CD4-positive, CD25-positive, alpha-beta regulatory T cell (primary cell): ENCODE results near the gene CLEC2A. TPM values are rescaled to one million over a fixed set of nuclear protein-coding genes. Genes with fewer than 3 reads are reported as not detected.
A peak's percentile ranks its signal among the peaks of the same experiment; 100 is the strongest.

Source experiments
- ATAC-seq, 2 donors: fragments of 150-1000 bp; cut with Tn5 transposase; one replicate each; pipeline ENCODE4 v1.10.0; 2021; ENCODE audit warnings: low read depth in 2 of 2, moderate number of reproducible peaks in 2 of 2, moderate library complexity in 1 of 2
- DNase-seq, 3 donors: peaks; one replicate each; pipeline versions ENCODE4 v3.0.0 to v3.0.0-alpha.2; 2012 to 2022; ENCODE audit warnings: mixed read lengths in 1 of 3
- H3K27ac ChIP-seq: one replicate; pipeline ENCODE4 v1.7.0; 2013; ENCODE audit warnings: mild to moderate bottlenecking, low read length; ENCODE audit not compliant: insufficient read depth, poor library complexity, severe bottlenecking
- H3K27me3 ChIP-seq: one replicate; pipeline ENCODE4 v1.7.0; 2013; ENCODE audit warnings: low read length; ENCODE audit not compliant: control insufficient read depth, insufficient read depth
- H3K36me3 ChIP-seq: one replicate; pipeline ENCODE4 v1.7.0; 2013; ENCODE audit warnings: mild to moderate bottlenecking, low read length, moderate library complexity; ENCODE audit not compliant: control insufficient read depth, insufficient read depth
- H3K4me1 ChIP-seq: 2 replicates; pipeline ENCODE4 v1.7.0; 2013; ENCODE audit warnings: mild to moderate bottlenecking, low read length; ENCODE audit not compliant: insufficient read depth, control insufficient read depth, poor library complexity, severe bottlenecking
- H3K4me3 ChIP-seq: one replicate; pipeline ENCODE4 v1.7.0; 2013; ENCODE audit warnings: low read depth, mild to moderate bottlenecking, low read length, moderate library complexity
- H3K9me3 ChIP-seq, 2 experiments: 1 replicate in 1 of 2; 2 replicates in 1 of 2; pipeline ENCODE4 v1.7.0; 2013; ENCODE audit warnings: low read length in 2 of 2, mild to moderate bottlenecking in 1 of 2, moderate library complexity in 1 of 2; ENCODE audit not compliant: control insufficient read depth in 2 of 2
- H3K27ac Mint-ChIP-seq, 3 donors: one replicate each; pipeline ENCODE4 v1.8.0; 2020 to 2022; ENCODE audit warnings: mild to moderate bottlenecking in 3 of 3, mixed read lengths in 3 of 3, moderate library complexity in 2 of 3
- H3K27me3 Mint-ChIP-seq: one replicate; pipeline ENCODE4 v1.8.0; 2022; ENCODE audit warnings: mild to moderate bottlenecking, mixed read lengths
- H3K36me3 Mint-ChIP-seq: one replicate; pipeline ENCODE4 v1.8.0; 2020; ENCODE audit warnings: mixed read lengths
- H3K4me1 Mint-ChIP-seq, 4 donors: one replicate each; pipeline ENCODE4 v1.8.0; 2020 to 2022; ENCODE audit warnings: mixed read lengths in 4 of 4, mild to moderate bottlenecking in 1 of 4
- H3K4me3 Mint-ChIP-seq, 4 donors: one replicate each; pipeline ENCODE4 v1.8.0; 2020 to 2022; ENCODE audit warnings: mild to moderate bottlenecking in 4 of 4, mixed read lengths in 4 of 4, moderate library complexity in 3 of 4
- H3K9me3 Mint-ChIP-seq, 7 donors: one replicate each; pipeline ENCODE4 v1.8.0; 2020 to 2022; ENCODE audit warnings: mixed read lengths in 7 of 7, mild to moderate bottlenecking in 3 of 7, moderate library complexity in 2 of 7
- polyA plus RNA-seq, 4 donors: library from polyadenylated mRNA; unstranded; fragments of 300-500 nt; fragmentation: Illumina TruSeq; gene quantifications; one replicate each; pipeline ENCODE4 v1.2.3, GENCODE V29; 2021
- total RNA-seq: library from RNA; stranded (reverse); gene quantifications from one replicate; pipeline ENCODE4 v1.2.3, GENCODE V29; 2022

CLEC2A gene
- total and polyA plus RNA-seq, 5 donors from 2014 or later: not detected

DNA sequence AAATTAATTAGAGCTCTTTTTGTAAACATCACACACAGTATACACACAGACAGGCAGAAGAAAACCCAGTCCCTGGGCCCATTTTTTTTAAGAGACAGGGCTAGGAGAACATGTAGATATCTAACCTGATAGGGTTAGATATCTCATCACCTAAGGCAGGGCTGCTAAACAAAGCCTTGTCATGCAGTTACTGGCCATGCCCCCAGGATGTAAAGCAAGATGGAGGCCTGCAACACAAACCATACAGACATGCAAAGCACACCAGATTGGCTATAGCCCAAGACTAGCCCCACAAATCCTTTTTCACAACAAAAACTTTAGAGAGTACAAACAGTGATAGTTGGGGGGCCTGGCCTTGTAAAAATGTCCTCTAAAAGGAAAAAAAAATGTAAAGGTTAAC is 20.5 kb downstream of the CLEC2A start:
- Mint-ChIP-seq H3K9me3 (peaks cover 5 to 32% (median 13%) of the 10 kb centered on the region in 7 donors), H3K27me3 (peaks cover 28% of the 10 kb centered on the region), H3K4me3 (no peak overlapping the region), H3K27ac (no peak overlapping the region), H3K36me3 (peaks cover 3% of the 10 kb centered on the region), H3K4me1 (peaks cover 6 to 15% (median 11%) of the 10 kb centered on the region in 4 donors)
- Histone ChIP-seq H3K4me1 (peaks cover 8% of the 10 kb centered on the region), H3K4me3 (no peak overlapping the region), H3K9me3 (peaks cover 21 to 28% of the 10 kb centered on the region in 2 experiments), H3K27ac (no peak overlapping the region), H3K36me3 (no peaks in the 10 kb centered on the region), H3K27me3 (peaks cover 3% of the 10 kb centered on the region)
- DNase-seq (no peak), ATAC-seq (no peak)

DNA sequence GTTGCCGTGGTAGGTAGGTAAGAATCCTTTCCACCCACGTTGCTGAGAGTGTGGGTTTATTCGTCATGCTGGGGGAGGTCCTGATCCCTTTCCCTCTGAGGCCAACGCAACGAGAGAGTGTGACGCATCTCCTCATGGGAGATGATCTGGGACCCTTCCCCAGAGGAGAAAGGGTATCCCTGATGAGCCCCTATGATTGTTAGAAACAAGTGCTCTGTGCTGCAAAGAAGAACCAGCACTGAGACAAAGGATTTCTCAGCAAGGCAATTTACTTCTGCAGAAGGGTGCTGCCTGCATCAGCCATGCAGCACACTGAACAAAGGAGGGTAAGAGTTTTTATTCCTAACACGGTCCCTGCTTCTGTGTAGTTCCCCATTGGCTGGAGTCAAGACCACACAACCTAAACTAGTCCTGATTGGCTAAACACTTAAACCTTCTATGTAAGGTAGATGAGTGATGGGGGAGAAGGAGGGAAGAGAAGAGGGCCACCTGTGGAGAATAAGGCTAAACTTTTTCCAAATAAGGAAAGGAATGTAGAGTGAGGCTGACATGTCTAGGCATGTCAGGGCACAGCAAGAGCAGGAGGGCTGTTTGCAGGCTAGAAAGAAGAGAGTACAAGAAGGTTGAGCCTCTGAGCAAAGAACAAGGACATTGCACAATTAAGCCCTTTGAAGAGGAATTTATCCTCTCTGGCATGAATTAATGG is 21.3 kb downstream of the CLEC2A start:
- Mint-ChIP-seq H3K9me3 (peaks cover 5 to 32% (median 13%) of the 10 kb centered on the region in 7 donors), H3K4me1 (peaks cover 12 to 23% (median 16%) of the 10 kb centered on the region in 4 donors), H3K27me3 (peaks cover 28% of the 10 kb centered on the region), H3K36me3 (peaks cover 3% of the 10 kb centered on the region), H3K4me3 (no peak overlapping the region), H3K27ac (peak overlapping the region in 1 of 3 donors; percentile 29)
- Histone ChIP-seq H3K4me3 (no peak overlapping the region), H3K9me3 (peaks cover 21 to 28% of the 10 kb centered on the region in 2 experiments), H3K27me3 (peaks cover 3% of the 10 kb centered on the region), H3K36me3 (no peaks in the 10 kb centered on the region), H3K4me1 (peaks cover 16% of the 10 kb centered on the region), H3K27ac (no peak overlapping the region)
- DNase-seq: no peak
- ATAC-seq: no peak

DNA sequence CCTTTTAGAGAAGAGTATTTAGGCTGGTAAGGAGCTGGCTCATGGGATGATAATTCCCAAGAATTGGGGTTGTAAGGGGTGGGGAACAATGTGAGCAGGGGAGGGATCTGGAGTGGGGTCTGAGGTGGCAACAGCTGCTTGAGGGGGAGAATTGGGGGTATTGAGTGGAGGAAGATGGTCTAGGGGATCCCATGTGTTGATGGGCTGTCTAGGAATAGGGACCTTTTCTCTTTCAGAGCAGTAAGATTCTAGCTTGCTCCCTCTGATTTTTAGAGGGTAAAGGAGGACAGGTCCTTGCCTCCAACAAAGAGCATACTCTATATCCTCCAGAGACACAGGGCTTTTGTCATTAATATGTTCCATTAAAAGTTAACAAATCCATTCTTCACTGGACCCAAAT is 22.4 kb downstream of the CLEC2A start:
- Mint-ChIP-seq H3K4me1 (peaks cover 14 to 23% (median 17%) of the 10 kb centered on the region in 4 donors), H3K4me3 (no peak overlapping the region), H3K27me3 (peaks cover 20% of the 10 kb centered on the region), H3K27ac (no peak overlapping the region), H3K36me3 (peaks cover 8% of the 10 kb centered on the region), H3K9me3 (peaks cover 3 to 32% (median 17%) of the 10 kb centered on the region in 7 donors)
- Histone ChIP-seq H3K27ac (no peak overlapping the region), H3K36me3 (no peaks in the 10 kb centered on the region), H3K9me3 (peaks cover 21 to 28% of the 10 kb centered on the region in 2 experiments), H3K4me3 (no peak overlapping the region), H3K4me1 (peaks cover 16% of the 10 kb centered on the region), H3K27me3 (peaks cover 3% of the 10 kb centered on the region)
- ATAC-seq (no peak), DNase-seq (no peak)

DNA sequence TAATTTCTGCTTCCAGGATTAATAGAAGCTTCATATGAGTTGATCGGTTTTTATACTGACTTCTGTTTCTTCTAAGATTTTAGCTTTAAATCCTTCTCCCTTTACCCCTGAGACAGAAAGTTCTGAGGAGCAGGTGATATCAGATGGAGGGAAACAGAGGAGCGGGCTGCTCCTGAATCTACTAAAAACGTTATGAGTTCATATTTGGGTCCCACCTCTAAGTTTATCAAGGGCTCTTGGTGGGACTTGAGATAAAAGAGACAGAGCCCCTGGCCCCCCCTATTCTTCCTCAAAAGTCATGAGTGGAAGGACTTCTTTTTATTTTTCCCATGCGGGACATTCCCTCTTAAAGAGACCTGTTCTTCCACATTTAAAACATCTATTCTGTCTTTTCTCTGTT is 23.8 kb downstream of the CLEC2A start:
- peaks cover 14 to 23% (median 17%) of the 10 kb centered on the region in 4 donors for H3K4me1 Mint-ChIP-seq
- DNase-seq (no peak), ATAC-seq (no peak)

DNA sequence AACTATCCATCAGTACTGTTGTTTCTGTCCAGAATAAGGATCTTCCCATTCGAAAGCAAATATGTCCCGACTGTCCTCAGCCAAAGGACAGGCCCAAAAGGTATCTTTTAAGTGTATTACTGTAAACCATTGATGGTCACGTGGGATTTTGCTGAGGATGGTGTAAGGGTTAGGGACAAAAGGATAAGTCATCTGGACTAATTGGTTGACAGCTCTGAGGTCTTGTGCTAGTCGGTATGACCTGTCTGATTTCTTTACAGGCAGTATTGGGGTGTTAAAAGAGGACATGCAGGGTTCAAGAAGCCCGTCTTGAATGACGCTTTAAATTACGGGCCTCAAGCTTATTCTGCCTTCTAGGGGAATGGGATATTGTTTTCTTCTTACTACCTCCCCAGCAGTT is 24.4 kb downstream of the CLEC2A start:
- peak overlapping the region in 1 of 3 donors; percentile 63 for H3K27ac Mint-ChIP-seq
- Histone ChIP-seq H3K27me3 (no peaks in the 10 kb centered on the region), H3K36me3 (no peaks in the 10 kb centered on the region), H3K4me3 (no peak overlapping the region), H3K9me3 (peaks cover 26 to 33% of the 10 kb centered on the region in 2 experiments), H3K4me1 (peaks cover 16% of the 10 kb centered on the region), H3K27ac (no peak overlapping the region)
- H3K4me3 Mint-ChIP-seq: peak overlapping the region in 1 of 4 donors; percentile 38
- H3K4me1 Mint-ChIP-seq: peaks cover 12 to 23% (median 17%) of the 10 kb centered on the region in 4 donors
- peaks cover 11% of the 10 kb centered on the region for H3K27me3 Mint-ChIP-seq
- peaks cover 4 to 37% (median 18%) of the 10 kb centered on the region in 7 donors for H3K9me3 Mint-ChIP-seq
- no peak for DNase-seq
- peaks cover 8% of the 10 kb centered on the region for H3K36me3 Mint-ChIP-seq
- no peak for ATAC-seq

More for the DNA sequence above, 23.8 kb downstream of the CLEC2A start:
- H3K36me3 Mint-ChIP-seq: peaks cover 8% of the 10 kb centered on the region
- Histone ChIP-seq H3K4me3 (no peak overlapping the region), H3K27me3 (peaks cover 2% of the 10 kb centered on the region), H3K9me3 (peaks cover 21 to 28% of the 10 kb centered on the region in 2 experiments), H3K27ac (no peak overlapping the region), H3K4me1 (peaks cover 16% of the 10 kb centered on the region), H3K36me3 (no peaks in the 10 kb centered on the region)
- peaks cover 11% of the 10 kb centered on the region for H3K27me3 Mint-ChIP-seq
- no peak overlapping the region for H3K4me3 Mint-ChIP-seq
- no peak overlapping the region for H3K27ac Mint-ChIP-seq
- H3K9me3 Mint-ChIP-seq: peaks cover 3 to 32% (median 17%) of the 10 kb centered on the region in 7 donors

DNA sequence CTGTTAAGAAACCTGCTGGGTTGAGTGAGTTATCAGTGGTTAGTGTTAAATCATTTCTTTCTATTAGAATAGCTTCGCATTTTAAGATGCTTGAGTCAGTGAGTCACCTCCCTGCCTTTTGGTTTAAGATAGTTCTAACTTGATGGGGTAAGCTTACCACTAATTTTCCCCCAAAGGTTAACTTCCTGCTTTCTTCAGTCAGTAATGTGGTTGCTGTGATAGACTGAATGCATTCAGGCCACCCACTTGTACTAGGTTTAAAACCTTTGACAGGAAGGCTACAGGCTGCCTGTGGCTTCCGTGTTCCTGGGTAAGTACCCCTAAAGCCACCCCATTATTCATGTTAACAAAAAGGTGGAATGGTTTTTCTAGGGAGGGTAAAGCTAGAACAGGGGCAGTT is 25.3 kb downstream of the CLEC2A start:
- Mint-ChIP-seq H3K4me1 (peaks cover 9 to 20% (median 17%) of the 10 kb centered on the region in 4 donors), H3K27me3 (peaks cover 11% of the 10 kb centered on the region), H3K27ac (peak overlapping the region; percentile 0 to 97 (median 66)), H3K9me3 (peaks cover 5 to 36% (median 16%) of the 10 kb centered on the region in 7 donors), H3K4me3 (peak overlapping the region in 2 of 4 donors; percentile 18 to 42), H3K36me3 (peaks cover 7% of the 10 kb centered on the region)
- H3K27me3 ChIP-seq: no peaks in the 10 kb centered on the region
- no peaks in the 10 kb centered on the region for H3K36me3 ChIP-seq
- H3K27ac ChIP-seq: no peak overlapping the region
- H3K9me3 ChIP-seq: peaks cover 31 to 38% of the 10 kb centered on the region in 2 experiments
- H3K4me1 ChIP-seq: peaks cover 16% of the 10 kb centered on the region
- DNase-seq: peak in 2 of 3 donors; percentile 43 to 60
- ATAC-seq: peak; percentile 97 to 98
- peak overlapping the region; percentile 9 for H3K4me3 ChIP-seq

DNA sequence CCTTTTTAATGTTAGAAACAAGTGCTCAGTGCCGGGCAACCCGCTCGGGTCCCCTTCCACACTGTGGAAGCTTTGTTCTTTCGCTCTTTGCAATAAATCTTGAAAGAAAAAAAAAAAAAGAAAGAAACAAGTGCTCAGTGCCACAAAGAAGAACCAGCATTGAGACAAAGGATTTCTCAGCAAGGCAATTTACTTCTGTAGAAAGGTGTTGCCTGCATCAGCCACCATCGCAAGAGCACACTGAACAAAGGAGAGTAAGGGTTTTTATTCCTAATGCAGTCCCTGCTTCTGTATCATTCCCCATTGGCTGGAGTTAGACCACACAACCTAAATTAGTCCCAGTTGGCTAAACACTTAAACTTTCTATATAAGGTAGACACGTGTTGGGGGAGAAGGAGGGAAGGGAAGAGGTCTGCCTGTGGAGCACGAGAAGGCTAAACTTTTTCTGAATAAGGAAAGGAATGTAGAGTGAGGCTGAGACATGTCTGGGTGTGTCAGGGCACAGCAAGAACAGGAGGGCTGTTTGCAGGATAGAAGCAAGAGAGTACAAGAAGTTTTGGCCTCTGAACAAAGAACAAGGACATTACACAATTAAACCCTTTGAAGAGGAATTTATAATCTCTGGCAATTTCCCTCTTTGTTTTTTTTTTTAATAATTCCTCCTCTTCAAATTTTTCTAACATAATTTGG is 29.5 kb downstream of the CLEC2A start:
- H3K27me3 Mint-ChIP-seq: peaks cover 30% of the 10 kb centered on the region
- Histone ChIP-seq H3K4me3 (no peak overlapping the region), H3K9me3 (peaks cover 10 to 16% of the 10 kb centered on the region in 2 experiments), H3K36me3 (no peaks in the 10 kb centered on the region), H3K27me3 (peaks cover 17% of the 10 kb centered on the region), H3K4me1 (peaks cover 16% of the 10 kb centered on the region), H3K27ac (no peak overlapping the region)
- peaks cover 4 to 19% (median 15%) of the 10 kb centered on the region in 4 donors for H3K4me1 Mint-ChIP-seq
- no peak for ATAC-seq
- DNase-seq: no peak
- H3K36me3 Mint-ChIP-seq: peaks cover 12% of the 10 kb centered on the region
- H3K9me3 Mint-ChIP-seq: peaks cover 3 to 16% (median 10%) of the 10 kb centered on the region in 7 donors
- no peak overlapping the region for H3K4me3 Mint-ChIP-seq
- H3K27ac Mint-ChIP-seq: no peak overlapping the region
